Adrenal gland (tissue), 5 donors: ENCODE results near the gene TNFSF11.

ENCODE experiments used
- CTCF ChIP-seq, 6 experiments: fragments of 450-650 bp in 4 of 6; fragments of 200-600 bp in 2 of 6; sonication (generic) in 1 of 6; IDR thresholded peaks; 1 replicate in 5 of 6; 2 replicates in 1 of 6; pipeline versions ENCODE4 v1.5.1 to v1.8.0; 2016 to 2021; ENCODE audit warnings: antibody characterized with exemption in 6 of 6, mild to moderate bottlenecking in 2 of 6, moderate library complexity in 1 of 6
- POLR2A ChIP-seq, 2 donors: fragments of 450-650 bp; IDR thresholded peaks; one replicate each; pipeline ENCODE4 v1.6.1; 2017; ENCODE audit warnings: antibody characterized with exemption in 2 of 2, mild to moderate bottlenecking in 2 of 2, moderate library complexity in 1 of 2
- donor health status: DM: no; HTN: no; CAD: no.

- TF ChIP-seq POLR2A (IDR thresholded peaks at IDR 0.05) (no peak), CTCF (IDR thresholded peaks at IDR 0.05) (no peak)
Measured at GRCh38 chr13:42610649-42611048, 36.7 kb downstream of the TNFSF11 start.
